ENCODE results near the gene CDH1.

The CDH1 gene

GRCh38 chr16:68732042-68732680 lies 4.9 kb upstream of the CDH1 start:
- no peak for DNase-seq

DNA sequence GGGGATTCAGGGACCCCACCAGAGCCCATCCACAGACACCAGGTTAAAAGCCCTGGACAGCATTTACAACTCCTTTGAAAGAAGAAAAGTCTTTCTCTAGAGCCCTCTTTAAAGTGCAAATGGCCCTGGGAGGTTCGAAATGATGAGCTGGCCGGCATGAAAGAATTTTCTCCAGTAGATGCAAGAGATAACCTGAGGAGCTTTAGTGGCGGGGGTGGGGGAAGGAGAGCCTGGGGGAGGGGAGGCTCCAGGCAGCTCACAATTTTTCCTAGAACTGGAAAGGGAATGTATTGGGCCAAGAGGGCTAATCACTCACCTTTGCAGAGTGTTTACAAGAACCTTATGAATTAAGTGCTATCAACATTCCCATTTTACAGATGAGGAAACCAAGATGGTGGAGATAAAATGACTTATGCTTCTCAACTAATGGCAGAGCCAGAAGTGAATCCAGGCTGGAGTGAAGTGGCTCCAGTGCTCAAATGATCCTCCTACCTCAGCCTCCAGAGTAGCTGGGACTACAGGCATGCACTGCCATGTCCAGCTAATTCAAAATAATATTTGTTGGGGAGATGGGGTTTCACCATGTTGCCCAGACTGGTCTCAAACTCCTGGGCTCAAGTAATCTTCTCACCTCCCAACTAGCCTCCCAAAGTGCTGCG lies 4.2 kb upstream of the CDH1 start:
- no peak for DNase-seq

GRCh38 chr16:68733570-68733969 lies 3.5 kb upstream of the CDH1 start:
- DNase-seq = no peak

DNA sequence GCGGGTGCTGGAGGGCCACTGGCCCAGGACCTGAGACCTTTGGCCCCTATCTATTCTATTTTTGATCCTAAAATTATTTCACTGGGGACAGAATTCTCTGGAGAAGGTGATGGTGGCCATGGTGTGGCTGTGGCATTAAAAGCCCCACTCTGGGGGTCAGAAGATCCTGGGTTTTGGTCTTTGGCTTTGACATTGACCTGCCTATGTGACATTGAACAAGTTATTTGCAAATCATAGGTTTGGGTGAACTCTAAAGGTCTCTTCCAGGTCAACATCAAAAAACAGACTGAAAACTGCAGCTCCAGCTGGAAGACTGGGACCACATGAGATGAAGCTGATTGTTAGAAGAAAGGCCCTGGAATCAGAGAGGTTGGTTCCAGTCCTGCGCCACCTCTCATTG lies 2.3 kb upstream of the CDH1 start:
- no peak for DNase-seq

GRCh38 chr16:68736561-68736960 lies 531 bp upstream of the CDH1 start:
- DNase-seq = no peak

GRCh38 chr16:68737730-68738629 lies 888 bp downstream of the CDH1 start:
- DNase-seq = no peak

DNA sequence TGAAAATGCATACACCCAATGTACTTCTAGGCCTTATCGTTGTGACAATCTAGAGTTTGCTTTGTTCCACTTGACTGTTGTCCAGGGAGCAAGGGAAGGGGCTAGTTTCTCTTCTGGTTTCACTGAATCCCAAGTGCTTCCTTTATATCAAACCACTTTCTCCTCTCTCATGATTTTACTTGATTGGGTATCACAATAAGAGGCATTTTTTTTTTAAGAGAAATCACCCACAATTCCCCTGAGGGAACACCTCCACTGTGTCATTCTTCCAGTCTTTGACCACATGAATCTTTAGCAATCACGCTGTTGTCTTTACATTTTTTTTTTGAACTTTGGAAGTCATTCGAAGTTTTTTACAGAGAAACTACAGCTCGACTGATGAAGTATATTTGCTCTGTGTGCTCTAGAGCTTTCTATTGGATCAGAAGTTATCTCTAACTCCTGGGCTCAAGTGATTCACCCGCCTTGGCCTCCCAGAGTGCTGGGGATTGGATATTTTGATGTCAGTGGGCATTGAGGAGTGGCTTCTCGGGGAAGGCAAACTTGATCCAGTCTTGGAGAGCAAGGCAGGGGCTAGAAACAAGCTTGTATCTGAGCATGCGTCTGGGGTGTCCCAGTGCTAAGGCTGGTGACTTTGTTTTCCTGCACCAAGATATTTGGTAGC lies 3.0 kb downstream of the CDH1 start:
- no peak for DNase-seq

GRCh38 chr16:68740628-68741346 lies 3.7 kb downstream of the CDH1 start:
- DNase-seq = no peak

DNA sequence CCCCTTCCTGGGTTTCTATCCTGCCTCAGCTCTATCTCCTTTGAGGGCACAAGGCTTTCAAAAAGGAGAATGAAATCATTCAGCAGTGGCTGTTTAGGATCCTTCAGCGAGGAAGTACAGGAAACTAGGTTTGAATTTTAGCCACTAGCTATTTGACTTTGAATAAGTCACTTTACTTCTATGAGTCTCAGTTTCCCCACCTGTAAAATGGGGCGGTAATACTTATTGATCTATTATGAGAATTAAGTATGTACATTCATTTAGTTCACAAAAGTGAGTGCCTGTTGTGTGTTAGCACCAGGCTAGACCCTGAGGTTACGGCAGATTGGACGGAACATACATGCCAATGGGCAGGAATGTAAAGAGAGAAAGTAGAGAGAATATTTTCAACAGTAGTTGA lies 6.6 kb downstream of the CDH1 start:
- no peak for DNase-seq

DNA sequence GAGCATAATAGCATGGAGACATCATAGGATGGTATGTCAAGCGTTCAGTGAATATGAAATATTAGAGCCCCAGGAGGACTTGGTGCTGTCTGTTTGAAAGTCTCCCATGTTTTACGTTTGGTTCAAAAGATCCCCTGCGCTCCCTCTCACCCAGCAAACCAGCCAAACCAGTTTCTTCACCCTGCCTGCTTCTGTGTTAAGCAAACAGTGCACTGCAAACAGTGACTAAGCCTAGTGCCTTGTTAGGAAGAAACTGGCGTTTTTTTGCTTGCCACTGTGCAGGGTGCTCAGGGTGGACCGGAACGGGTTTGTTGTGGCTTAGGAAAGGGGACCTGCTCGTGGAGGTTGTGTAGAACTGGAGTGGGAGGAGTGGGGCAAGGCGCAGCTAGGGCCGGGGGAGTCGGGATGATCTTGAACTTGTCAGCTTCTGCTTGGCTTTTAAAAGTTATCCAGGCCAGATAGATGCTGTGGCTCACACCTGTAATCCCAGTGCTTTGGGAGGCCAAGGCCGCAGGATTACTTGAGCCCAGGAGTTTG lies 7.7 kb downstream of the CDH1 start:
- DNase-seq = no peak

GRCh38 chr16:68746951-68747350 lies 9.9 kb downstream of the CDH1 start:
- DNase-seq = no peak

GRCh38 chr16:68749432-68749831 lies 12.3 kb downstream of the CDH1 start:
- DNase-seq = no peak

GRCh38 chr16:68750193-68750695 lies 13.2 kb downstream of the CDH1 start:
- no peak for DNase-seq

- no peak for DNase-seq
Observed at GRCh38 chr16:68751160-68751559, 14.1 kb downstream of the CDH1 start.

DNA sequence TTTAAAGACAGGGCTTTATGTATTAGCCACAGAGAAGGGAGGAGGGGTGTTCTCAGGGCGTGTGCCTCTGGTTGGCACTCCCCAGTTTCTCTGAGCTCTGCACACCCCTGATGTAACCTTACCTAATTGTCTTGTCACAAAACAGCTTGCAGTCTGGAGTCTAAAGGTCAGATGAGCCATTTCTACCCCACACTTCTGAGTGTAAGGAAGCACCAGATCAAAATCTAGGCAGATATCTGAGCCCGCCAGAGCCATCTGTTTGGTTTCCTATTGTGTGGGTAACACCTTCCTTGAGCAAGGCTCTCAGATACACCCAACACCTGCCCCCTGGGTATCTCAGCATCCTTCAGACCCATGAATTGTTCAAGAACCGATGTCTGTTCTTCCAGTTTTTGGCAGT lies 15.5 kb downstream of the CDH1 start:
- no peak for DNase-seq

DNA sequence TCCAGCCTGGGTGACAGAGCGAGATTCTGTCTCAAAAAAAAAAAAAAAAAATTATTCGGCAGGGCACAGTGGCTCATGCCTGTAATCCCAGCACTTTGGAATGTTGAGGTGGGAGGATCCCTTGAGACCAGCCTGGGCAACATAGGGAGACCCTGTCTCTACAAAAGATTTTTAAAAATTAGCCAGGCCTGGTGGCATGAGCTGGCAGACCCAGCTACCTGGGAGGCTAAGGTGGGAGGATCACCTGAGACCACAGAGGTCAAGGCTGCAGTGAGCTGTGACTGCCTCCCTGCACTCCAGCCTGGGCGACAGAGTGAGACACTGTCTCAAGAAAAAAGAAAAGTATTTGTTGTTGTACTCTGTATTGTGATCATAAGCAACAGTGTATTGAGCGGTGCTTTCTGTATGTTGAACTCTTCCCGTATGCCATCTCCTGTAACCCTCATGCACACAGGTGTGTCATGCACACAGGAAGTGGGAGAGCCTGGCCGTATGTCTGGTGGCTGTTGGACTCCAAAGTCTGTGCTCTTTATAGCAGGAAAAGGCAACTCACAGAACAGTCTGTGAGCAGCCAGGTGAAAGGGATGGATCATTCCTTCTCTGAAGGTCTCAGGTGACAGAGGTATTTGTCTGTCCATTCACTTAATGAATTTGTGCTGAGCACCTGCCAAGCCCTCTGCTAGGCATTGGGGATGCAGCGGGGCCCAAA lies 17.1 kb downstream of the CDH1 start:
- no peak for DNase-seq

DNA sequence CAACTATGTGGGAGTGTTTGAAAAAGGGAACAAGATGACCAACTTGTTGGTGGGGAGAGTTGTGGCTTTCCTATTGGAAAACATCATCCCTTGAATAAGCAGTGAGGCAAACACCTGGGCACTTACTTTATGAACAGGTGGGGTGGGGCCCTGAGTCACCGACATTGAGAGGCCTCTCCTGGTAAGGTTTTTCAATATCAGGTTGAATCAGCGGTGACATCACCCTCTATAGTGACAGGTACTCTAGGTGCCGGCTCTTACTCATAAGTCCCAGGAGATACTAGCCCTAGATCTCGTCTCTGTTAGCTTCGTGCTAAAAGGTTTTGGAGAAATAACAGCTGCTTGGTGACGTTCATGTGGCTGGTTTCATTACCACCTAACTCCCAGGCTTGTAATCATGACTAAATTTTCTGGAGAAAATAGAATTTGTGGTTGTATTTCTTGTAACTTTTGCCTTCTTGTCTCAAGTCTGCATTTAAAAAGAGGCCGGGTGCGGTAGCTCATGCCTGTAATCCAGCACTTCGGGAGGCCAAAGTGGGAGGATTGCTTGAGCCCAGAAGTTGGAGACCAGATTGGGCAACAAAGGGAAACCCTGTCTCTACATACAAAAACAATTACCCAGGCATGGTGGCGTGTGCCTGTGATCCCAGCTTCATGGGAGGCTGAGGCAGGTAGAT lies 19.3 kb downstream of the CDH1 start:
- no peak for DNase-seq

GRCh38 chr16:68757625-68757935 lies 20.5 kb downstream of the CDH1 start:
- DNase-seq = no peak

- no peak for DNase-seq
Observed at GRCh38 chr16:68759062-68759461, 22.0 kb downstream of the CDH1 start.

- DNase-seq = no peak
Observed at GRCh38 chr16:68760671-68761275, 23.7 kb downstream of the CDH1 start.
